K562 (cell line): ENCODE data around the gene SYT8. TPM values are rescaled to one million over a fixed set of nuclear protein-coding genes. Genes with fewer than 3 reads are reported as not detected.
A peak's percentile ranks its signal among the peaks of the same experiment; 100 is the strongest.

ENCODE experiments used
- ATAC-seq: fragments of 200-7000 bp; cut with Tn5 transposase; 3 replicates; pipeline ENCODE4 v1.9.1; 2020; ENCODE audit warnings: moderate library complexity
- BruUV-seq: library from RNA; stranded (reverse); fragments of 400-500 nt; replicated peaks from 2 replicates; lab custom pipeline; 2021; lab: Mats Ljungman, UMichigan
- CTCF ChIA-PET: fragments of 300-600 bp; formaldehyde crosslinking; extraction: SDS; loops from one replicate; lab custom pipeline; 2021; ENCODE audit warnings: low intra/inter-chr PET ratio; lab: Yijun Ruan, JAX
- POLR2A ChIA-PET: fragments of 300-600, 350-650 bp; sonication (Branson Sonifier 250); formaldehyde crosslinking; extraction: SDS; loops from one replicate; lab custom pipeline; 2021; ENCODE audit warnings: antibody characterized with exemption, inconsistent platforms; lab: Yijun Ruan, JAX
- DNase-seq, 4 experiments: peaks; one replicate each; pipeline versions ENCODE4 v3.0.0 to v3.0.0-alpha.2; 2011 to 2018; ENCODE audit warnings: low spot score in 3 of 4, mixed read lengths in 3 of 4; ENCODE audit errors: extremely low read depth in 1 of 4
- FAIRE-seq: peaks from 2 replicates; lab custom pipeline; 2011; peaks lifted over from hg19 to GRCh38; lab: Jason Lieb, UNC
- H2AFZ ChIP-seq: 2 replicates; pipeline ENCODE4 v1.6.0; 2011; ENCODE audit warnings: low read depth, low read length, control low read depth, inconsistent platforms
- H3K27ac ChIP-seq: fragments of 200-600 bp; 3 replicates; pipeline ENCODE4 v1.8.0; 2011; ENCODE audit warnings: low read depth, mild to moderate bottlenecking, control low read depth, inconsistent platforms, low read length, moderate library complexity, mixed read lengths; ENCODE audit errors: extremely low read depth
- H3K27me3 ChIP-seq, 2 experiments: fragments of 300-600 bp in 1 of 2; 2 replicates in 1 of 2; 3 replicates in 1 of 2; pipeline versions ENCODE4 v1.6.0 to v1.8.0; 2011; ENCODE audit warnings: inconsistent platforms in 2 of 2, low read length in 2 of 2, mild to moderate bottlenecking in 1 of 2, mixed read lengths in 1 of 2, moderate library complexity in 1 of 2; ENCODE audit not compliant: control insufficient read depth in 2 of 2, insufficient read depth in 2 of 2
- H3K36me3 ChIP-seq: fragments of 300-600 bp; 3 replicates; pipeline ENCODE4 v1.8.0; 2011; ENCODE audit warnings: mild to moderate bottlenecking, low read length, inconsistent platforms; ENCODE audit not compliant: control insufficient read depth, insufficient read depth
- H3K4me1 ChIP-seq, 2 experiments: fragments of 200-600 bp in 1 of 2; replicated peaks in 1 of 2; 2 replicates in 1 of 2; 3 replicates in 1 of 2; pipeline versions ENCODE4 v1.5.1 to v1.8.0; 2011; ENCODE audit warnings: inconsistent platforms in 2 of 2, low read length in 2 of 2, mild to moderate bottlenecking in 1 of 2, mixed read lengths in 1 of 2, moderate library complexity in 1 of 2; ENCODE audit not compliant: control insufficient read depth in 2 of 2, insufficient read depth in 2 of 2
- H3K4me2 ChIP-seq: 2 replicates; pipeline ENCODE4 v1.6.1; 2011; ENCODE audit warnings: low read length, control low read depth, inconsistent platforms, mixed read lengths; ENCODE audit not compliant: insufficient read depth
- H3K4me3 ChIP-seq: fragments of 200-600 bp; sonication (generic), shearing (Covaris generic); 2 replicates; pipeline ENCODE4 v1.5.1; 2016; ENCODE audit warnings: control low read depth, inconsistent platforms
- H3K79me2 ChIP-seq: fragments of 200-600 bp; 3 replicates; pipeline ENCODE4 v1.8.0; 2011; ENCODE audit warnings: low read length, inconsistent platforms; ENCODE audit not compliant: control insufficient read depth, insufficient read depth
- H3K9ac ChIP-seq, 2 experiments: 2 replicates each; pipeline versions ENCODE4 v1.6.0 to v1.6.1; 2011; ENCODE audit warnings: low read depth in 2 of 2, low read length in 2 of 2, control low read depth in 1 of 2, inconsistent platforms in 1 of 2, mild to moderate bottlenecking in 1 of 2, mixed read lengths in 1 of 2; ENCODE audit not compliant: insufficient read depth in 1 of 2
- H3K9me1 ChIP-seq: one replicate; pipeline ENCODE4 v1.6.0; 2011; ENCODE audit warnings: inconsistent platforms, mild to moderate bottlenecking, low read length, moderate library complexity; ENCODE audit not compliant: control insufficient read depth, insufficient read depth
- H3K9me3 ChIP-seq: replicated peaks from 2 replicates; pipeline ENCODE4 v1.5.1; 2011; ENCODE audit warnings: low read depth, low read length, inconsistent platforms; ENCODE audit not compliant: control insufficient read depth, insufficient read depth
- H4K20me1 ChIP-seq: replicated peaks from 2 replicates; pipeline ENCODE4 v1.6.1; 2011; ENCODE audit warnings: low read length, inconsistent platforms, mixed read lengths; ENCODE audit not compliant: control insufficient read depth, insufficient read depth
- ATF3 ChIP-seq, 2 experiments: fragments of 450-650 bp in 1 of 2; sonication (generic) in 1 of 2; formaldehyde crosslinking in 1 of 2; IDR thresholded peaks in 1 of 2; conservative IDR thresholded peaks in 1 of 2; 2 replicates each; pipeline versions ENCODE4 v1.6.1 to v1.8.1; 2016 to 2023; ENCODE audit warnings: mild to moderate bottlenecking in 2 of 2, moderate library complexity in 2 of 2, inconsistent platforms in 1 of 2, missing genetic modification reagents in 1 of 2
- EGR1 ChIP-seq: fragments of 450-650 bp; conservative IDR thresholded peaks from 2 replicates; pipeline ENCODE4 v1.6.1; 2017; ENCODE audit warnings: mild to moderate bottlenecking
- JUND ChIP-seq, 2 experiments: IDR thresholded peaks; 2 replicates in 1 of 2; 3 replicates in 1 of 2; pipeline ENCODE4 v1.6.1; 2011; ENCODE audit warnings: borderline replicate concordance in 2 of 2, low read depth in 2 of 2, low read length in 2 of 2, improper control_type of control experiment in 1 of 2, missing biosample characterization in 1 of 2, missing genetic modification characterization in 1 of 2, missing genetic modification reagents in 1 of 2
- NFE2 ChIP-seq: IDR thresholded peaks from 2 replicates; pipeline ENCODE4 v1.6.1; 2014; ENCODE audit warnings: antibody characterized with exemption, low read depth
- ZNF408 ChIP-seq: fragments of 250-450 bp; sonication (Bioruptor Pico); IDR thresholded peaks from 2 replicates; pipeline ENCODE4 v1.4.0; 2020; ENCODE audit warnings: low read depth, mild to moderate bottlenecking, moderate library complexity
- WGBS: fragments of 100-300 bp; shearing (Covaris generic); methylation state at CpG from one replicate; pipeline ENCODE4 v1.1.6; 2016; ENCODE audit warnings: low coverage, mixed read lengths; ENCODE audit not compliant: insufficient coverage; ENCODE audit errors: missing lambda C conversion rate; 5-methylcytosine and 5-hydroxymethylcytosine counted together
- in situ Hi-C: fragments of 300-500 bp; cut with MboI; formaldehyde crosslinking; loops from 4 replicates; pipeline ENCODE4 v1.15.0; 2018; ENCODE audit warnings: inconsistent platforms, mixed read lengths
- intact Hi-C: fragments of 100-400 bp; cut with micrococcal nuclease; formaldehyde crosslinking; loops from 2 replicates; pipeline ENCODE4 v1.14.2; 2022
- polyA plus RNA-seq, 8 experiments: library from polyadenylated mRNA; depleted of rRNA in 4 of 8; stranded (reverse) in 5 of 8; unstranded in 3 of 8; fragments of >200 nt; fragmentation: Nextera tagmentation in 2 of 8; fragmentation: Illumina TruSeq in 1 of 8; extraction: Ambion mirVana in 2 of 8; extraction: Trizol in 1 of 8; gene quantifications; 2 replicates each; pipeline versions ENCODE4 v1.2.1 to v1.2.3, GENCODE V29; 2011 to 2014; ENCODE audit warnings: inconsistent platforms in 1 of 8, missing spikeins in 1 of 8
- total RNA-seq, 7 experiments: library from RNA; depleted of rRNA in 6 of 7; stranded (reverse); fragments of >200 nt in 6 of 7; fragmentation: Illumina TruSeq in 2 of 7; extraction: Trizol in 2 of 7; gene quantifications; 2 replicates each; pipeline versions ENCODE4 v1.2.1 to v1.2.3, GENCODE V29; 2011 to 2021; ENCODE audit warnings: low replicate concordance in 1 of 7

Gene SYT8
- total and polyA plus RNA-seq, 9 of the 15 experiments (the other 6 are each of a cell fraction or from before 2014, with no cell fraction given), result not detected

DNA sequence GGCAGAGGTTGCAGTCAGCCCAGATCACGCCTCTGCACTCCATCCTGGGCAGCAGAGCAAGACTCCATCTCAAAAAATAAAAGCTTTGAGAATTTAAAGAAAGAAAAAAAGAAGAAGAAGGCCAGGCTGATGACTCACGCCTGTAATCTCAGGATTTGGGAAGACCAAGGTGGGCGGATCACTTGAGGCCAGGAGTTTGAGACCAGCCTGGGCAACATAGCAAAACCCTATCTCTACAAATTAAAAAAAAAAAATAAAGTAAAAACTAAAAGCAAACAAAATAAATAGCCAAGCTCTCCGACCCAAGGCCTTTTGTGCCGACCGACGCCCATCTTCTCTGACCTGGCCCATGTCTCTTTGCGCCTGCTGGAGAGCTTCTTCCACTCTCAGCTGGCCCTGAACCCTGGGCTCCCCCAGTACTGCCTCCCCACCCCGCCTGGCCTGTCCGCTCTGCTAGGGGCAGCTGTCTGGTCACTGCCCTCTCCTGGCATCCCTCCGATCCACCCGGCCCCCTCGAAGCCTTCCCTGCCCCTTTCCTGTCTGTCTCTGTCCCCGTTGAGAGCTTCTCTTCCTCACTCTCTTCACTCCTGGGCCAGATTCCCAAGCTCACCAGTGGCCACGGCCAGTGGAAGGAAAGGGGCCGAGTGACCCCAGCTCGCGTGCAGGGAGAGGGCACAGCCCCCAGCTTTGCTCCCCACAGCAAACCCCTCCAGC lies 13.3 kb downstream of the SYT8 start:
- Histone ChIP-seq H3K4me1 (peaks cover 9 to 42% of the 10 kb centered on the region in 2 experiments; a peak in 4 of 5 replicates), H3K27ac (no peak overlapping the region), H3K9ac (no peak overlapping the region), H4K20me1 (no peaks in the 10 kb centered on the region), H3K79me2 (no peaks in the 10 kb centered on the region), H3K9me3 (no peaks in the 10 kb centered on the region), H3K9me1 (no peaks in the 10 kb centered on the region), H3K4me2 (no peak overlapping the region), H3K36me3 (no peaks in the 10 kb centered on the region), H3K27me3 (peaks cover 19 to 64% of the 10 kb centered on the region in 2 experiments; a peak in 4 of 5 replicates), H3K4me3 (no peak overlapping the region), H2AFZ (no peak overlapping the region)
- intact Hi-C loops (no loop called here), in situ Hi-C loops (no loop called here)
- 4% methylated on average over 17 of the region's 18 CpGs for WGBS
- CTCF ChIA-PET, result no interaction called here
- no TSS peak for BruUV-seq
- FAIRE-seq, result no peak
- ATAC-seq, result no peak
- POLR2A ChIA-PET, result interaction anchor here (0.8 to 1.2 kb wide), 3 partner anchors 12 to 154 kb away, joined by 3 read pairs; no protein-coding TSS in a partner anchor
- no peak for TF ChIP-seq NFE2
- peak; percentile 53 for TF ChIP-seq EGR1
- TF ChIP-seq ATF3 (IDR thresholded peaks at IDR 0.05), result peak; percentile 41; the same call in 1 of the 2 replicates
- no peak for TF ChIP-seq ATF3 (CRISPR knock-in tag; conservative IDR thresholded peaks at IDR 0.05)
- 0 out of 2 replicates have a peak, but pooled peaks have one; percentile 14 for TF ChIP-seq JUND (IDR thresholded peaks at IDR 0.05; ENCODE audit: borderline replicate concordance, low read depth, low read length)
- TF ChIP-seq JUND (tag; IDR thresholded peaks at IDR 0.05; ENCODE audit: borderline replicate concordance, low read depth, low read length), result no peak
- no peak for TF ChIP-seq ZNF408
- DNase-seq, result no peak
